ENCODE measurements around the gene MYO5B. TPM values are rescaled to one million over a fixed set of nuclear protein-coding genes. Genes with fewer than 3 reads are reported as not detected.

The MYO5B gene
- total and polyA plus RNA-seq, 2 of the 4 experiments (the other 2 are of a cell fraction) = 0.24 to 0.54 TPM

DNA sequence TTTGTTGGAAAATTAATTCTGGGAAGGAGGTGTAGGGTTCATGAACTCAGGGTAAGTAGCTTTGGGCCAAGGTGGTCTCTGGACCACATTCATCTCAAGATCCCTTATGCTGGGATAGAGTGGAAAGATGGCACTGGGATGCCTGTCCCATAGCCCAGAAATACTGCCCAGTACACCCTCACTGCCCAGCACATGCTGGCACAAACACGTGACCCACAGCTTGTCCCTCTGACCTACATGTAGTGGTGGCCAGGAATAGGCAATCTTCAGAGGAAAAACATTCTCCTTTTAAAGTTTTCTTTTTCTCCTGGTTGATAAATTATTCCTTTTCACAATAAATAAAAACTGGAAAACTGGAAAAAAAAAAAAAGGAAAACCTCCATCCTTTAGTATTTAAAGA is 246.0 kb downstream of the MYO5B start:
- no peak for ATAC-seq (ENCODE audit: low read depth)
- Histone ChIP-seq H2BK15ac (ENCODE audit: low read depth, low read length) (no peak overlapping the region), H2AK9ac (replicated peaks; ENCODE audit: low read depth, low read length, poor library complexity) (no peak overlapping the region), H2AK5ac (ENCODE audit: low read depth, low read length) (no peak overlapping the region), H3K27ac (ENCODE audit: insufficient read depth, low read length) (no peak overlapping the region), H3K4ac (ENCODE audit: low read depth, low read length) (no peak overlapping the region), H3K56ac (ENCODE audit: extremely low read depth, insufficient read depth, low read length) (no peak overlapping the region), H3K9me3 (ENCODE audit: control insufficient read depth, insufficient read depth, low read length) (no peaks in the 10 kb centered on the region), H3K23ac (ENCODE audit: low read depth, low read length) (no peak overlapping the region), H2BK20ac (ENCODE audit: low read depth, low read length) (no peak overlapping the region), H3K36me3 (ENCODE audit: control insufficient read depth, insufficient read depth, low read length) (no peaks in the 10 kb centered on the region), H4K91ac (ENCODE audit: insufficient read depth, low read depth, low read length) (no peak overlapping the region), H3K79me1 (ENCODE audit: low read depth in 1 of 2, low read length in 2 of 2) (no peaks in the 10 kb centered on the region), H3K18ac (ENCODE audit: low read depth, low read length) (no peak overlapping the region), H2AFZ (replicated peaks; ENCODE audit: low read length, poor library complexity) (no peak overlapping the region), H3K27me3 (ENCODE audit: control insufficient read depth, insufficient read depth, low read length) (peaks cover 6% of the 10 kb centered on the region; the same call in 1 of the 2 replicates), H3K9ac (ENCODE audit: low read depth, low read length) (no peak overlapping the region), H3K4me2 (ENCODE audit: low read depth, low read length) (no peak overlapping the region), H3K14ac (replicated peaks; ENCODE audit: low read depth, low read length) (no peak overlapping the region), H4K20me1 (ENCODE audit: insufficient read depth, low read length) (no peaks in the 10 kb centered on the region), H3K4me1 (ENCODE audit: control insufficient read depth, insufficient read depth, low read length) (no peaks in the 10 kb centered on the region), H3K4me3 (ENCODE audit: insufficient read depth, low read depth, low read length) (no peak overlapping the region), H3K9me1 (ENCODE audit: insufficient read depth, low read length) (no peaks in the 10 kb centered on the region), H2BK5ac (ENCODE audit: low read depth, low read length, poor library complexity, severe bottlenecking) (no peak overlapping the region), H4K5ac (ENCODE audit: low read depth, low read length) (no peak overlapping the region), H4K8ac (ENCODE audit: low read depth in 2 of 2, low read length in 2 of 2) (no peak overlapping the region), H2BK120ac (ENCODE audit: low read depth, low read length) (no peak overlapping the region)
- no CpG with 5 or more reads among the region's 1 CpG for WGBS, 2 experiments (ENCODE audit: extremely low coverage in 2 of 2, insufficient read length in 1 of 2)
- TF ChIP-seq CHD1 (IDR thresholded peaks at IDR 0.05; ENCODE audit: low read depth, low read length) = no peak
- TF ChIP-seq RFX5 (IDR thresholded peaks at IDR 0.05; ENCODE audit: low read depth, low read length) = no peak
- BruUV-seq (replicated peaks) = no TSS peak
- in situ Hi-C loops (cut with MboI; ENCODE audit: low sequenced_read_pairs) = no loop called here
- CTCF ChIA-PET = no interaction called here
- dilution Hi-C loops (cut with HindIII; ENCODE audit: low sequenced_read_pairs, unreplicated experiment) = no loop called here
- no peak for DNase-seq
- POLR2A ChIA-PET (ENCODE audit: unreplicated experiment) = no interaction called here
- intact Hi-C loops (cut with micrococcal nuclease) = loop anchor here (5.0 to 10.0 kb wide), 2 partner anchors 256 to 408 kb away; no protein-coding TSS in a partner anchor

Data from IMR-90 (cell line).